ENCODE data around the gene CEP128. TPM values are rescaled to one million over a fixed set of nuclear protein-coding genes. Genes with fewer than 3 reads are reported as not detected.

CEP128 gene
- total RNA-seq, 1 donor = 5.4 TPM

GRCh38 chr14:80930836-80931389, 10.6 kb downstream of the CEP128 start:
- peak; percentile 19 for DNase-seq (ENCODE audit: insufficient read length, low spot score, missing footprints)
- Histone ChIP-seq H3K4me1 (ENCODE audit: insufficient read depth, low read length) (peaks cover 30% of the 10 kb centered on the region), H3K27ac (ENCODE audit: low read depth, low read length) (peak overlapping the region; percentile 57), H3K36me3 (ENCODE audit: insufficient read depth, low read length) (no peaks in the 10 kb centered on the region), H3K9me3 (ENCODE audit: low read depth, low read length) (no peaks in the 10 kb centered on the region), H3K4me3 (ENCODE audit: insufficient read depth, low read length) (peak overlapping the region; percentile 11), H3K79me2 (ENCODE audit: insufficient read depth, low read length) (peaks cover 2% of the 10 kb centered on the region), H3K27me3 (ENCODE audit: insufficient read depth, low read length) (no peaks in the 10 kb centered on the region), H4K20me1 (ENCODE audit: insufficient read depth, low read length) (no peaks in the 10 kb centered on the region), H2AFZ (ENCODE audit: low read length) (peak overlapping the region; percentile 21), H3K4me2 (ENCODE audit: insufficient read depth, low read length) (peak overlapping the region; percentile 71)
- no peak for TF ChIP-seq CTCF (IDR thresholded peaks at IDR 0.05; ENCODE audit: extremely low read depth, low read depth, low read length)

GRCh38 chr14:80930095-80930494, 11.4 kb downstream of the CEP128 start:
- Histone ChIP-seq H3K4me1 (ENCODE audit: insufficient read depth, low read length) (peaks cover 31% of the 10 kb centered on the region), H3K27me3 (ENCODE audit: insufficient read depth, low read length) (no peaks in the 10 kb centered on the region), H3K79me2 (ENCODE audit: insufficient read depth, low read length) (peaks cover 2% of the 10 kb centered on the region), H3K36me3 (ENCODE audit: insufficient read depth, low read length) (no peaks in the 10 kb centered on the region), H4K20me1 (ENCODE audit: insufficient read depth, low read length) (no peaks in the 10 kb centered on the region), H2AFZ (ENCODE audit: low read length) (no peak overlapping the region), H3K27ac (ENCODE audit: low read depth, low read length) (no peak overlapping the region), H3K9me3 (ENCODE audit: low read depth, low read length) (no peaks in the 10 kb centered on the region), H3K4me2 (ENCODE audit: insufficient read depth, low read length) (no peak overlapping the region), H3K4me3 (ENCODE audit: insufficient read depth, low read length) (no peak overlapping the region)
- peak; percentile 9 for DNase-seq (ENCODE audit: insufficient read length, low spot score, missing footprints)
- TF ChIP-seq CTCF (IDR thresholded peaks at IDR 0.05; ENCODE audit: extremely low read depth, low read depth, low read length) = no peak

- H2AFZ ChIP-seq (ENCODE audit: low read length) = peak overlapping the region; percentile 59
These were observed 14.2 kb downstream of the CEP128 start for GRCh38 chr14:80927083-80927989.

More at GRCh38 chr14:80927083-80927989, 14.2 kb downstream of the CEP128 start:
- no peaks in the 10 kb centered on the region for H3K9me3 ChIP-seq (ENCODE audit: low read depth, low read length)
- peak; percentile 8 for TF ChIP-seq CTCF (IDR thresholded peaks at IDR 0.05; ENCODE audit: extremely low read depth, low read depth, low read length)
- H3K79me2 ChIP-seq (ENCODE audit: insufficient read depth, low read length) = peaks cover 2% of the 10 kb centered on the region
- H3K4me3 ChIP-seq (ENCODE audit: insufficient read depth, low read length) = no peak overlapping the region
- peak overlapping the region; percentile 35 for H3K4me2 ChIP-seq (ENCODE audit: insufficient read depth, low read length)
- no peaks in the 10 kb centered on the region for H3K27me3 ChIP-seq (ENCODE audit: insufficient read depth, low read length)
- DNase-seq (ENCODE audit: insufficient read length, low spot score, missing footprints) = no peak
- peak overlapping the region; percentile 73 for H3K27ac ChIP-seq (ENCODE audit: low read depth, low read length)
- no peaks in the 10 kb centered on the region for H3K36me3 ChIP-seq (ENCODE audit: insufficient read depth, low read length)
- H4K20me1 ChIP-seq (ENCODE audit: insufficient read depth, low read length) = no peaks in the 10 kb centered on the region
- H3K4me1 ChIP-seq (ENCODE audit: insufficient read depth, low read length) = peaks cover 31% of the 10 kb centered on the region
